ENCODE data around the gene INF2. TPM values are rescaled to one million over a fixed set of nuclear protein-coding genes. Genes with fewer than 3 reads are reported as not detected.
"Not testable (repeated sequence)": the region's sequence is repeated elsewhere in the genome, so short reads cannot be mapped to it uniquely, and the experiment has no call there.

INF2 gene
- total RNA-seq, 2 experiments from 2014 or later: 66.7 to 71.5 TPM

DNA sequence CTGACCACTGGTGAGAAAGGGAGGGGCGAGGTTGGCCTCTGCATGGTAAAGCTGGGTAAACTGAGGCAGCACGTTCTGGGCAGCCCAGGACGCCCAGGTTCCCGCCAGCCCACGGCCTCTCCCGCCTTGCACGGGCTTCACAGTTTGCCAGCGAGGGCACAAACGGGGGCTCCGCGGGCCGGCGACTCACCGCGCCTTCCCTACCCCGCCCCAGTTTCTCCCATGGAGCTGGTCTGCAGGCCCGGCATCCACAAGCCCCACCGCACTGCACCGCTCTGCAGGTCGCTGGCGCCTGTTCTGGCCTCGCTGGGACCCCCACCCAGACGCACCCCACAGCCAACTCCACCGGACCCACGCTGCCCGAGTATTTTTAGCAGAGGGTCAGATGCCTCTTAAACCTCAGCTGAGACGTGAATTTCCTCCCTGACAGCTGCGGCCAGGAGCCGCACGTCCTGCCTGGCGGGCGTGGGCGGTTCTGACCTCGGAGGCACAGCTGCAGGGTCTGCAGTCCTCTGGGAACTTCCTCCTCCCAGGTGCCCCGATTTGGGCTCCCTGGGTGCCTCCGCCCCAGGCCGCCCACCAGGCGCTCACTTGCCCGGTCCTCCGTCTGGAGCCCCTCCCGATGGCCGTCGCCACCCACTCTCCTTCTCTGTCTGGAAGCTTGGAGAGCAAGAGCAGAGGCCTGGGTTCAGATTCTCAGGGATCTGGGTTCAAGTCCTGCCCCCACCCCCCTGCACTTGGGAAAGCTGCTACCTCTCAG lies 29.5 kb upstream of the INF2 start:
- DNase-seq: no peak
- Mint-ChIP-seq H3K27me3 (peaks cover 15% of the 10 kb centered on the region), H3K9me3 (peaks cover 6% of the 10 kb centered on the region), H3K36me3 (no peaks in the 10 kb centered on the region), H3K27ac (no peak overlapping the region), H3K4me3 (no peak overlapping the region), H3K4me1 (ENCODE audit: low read depth) (peaks cover 16% of the 10 kb centered on the region)
- intact Hi-C loops (cut with micrococcal nuclease): no loop called here
- ChIA-PET CTCF (interaction anchor here (0.6 kb wide), 1 partner anchor 49 kb away, joined by 3 read pairs; no protein-coding TSS in a partner anchor), POLR2A (no interaction called here)

DNA sequence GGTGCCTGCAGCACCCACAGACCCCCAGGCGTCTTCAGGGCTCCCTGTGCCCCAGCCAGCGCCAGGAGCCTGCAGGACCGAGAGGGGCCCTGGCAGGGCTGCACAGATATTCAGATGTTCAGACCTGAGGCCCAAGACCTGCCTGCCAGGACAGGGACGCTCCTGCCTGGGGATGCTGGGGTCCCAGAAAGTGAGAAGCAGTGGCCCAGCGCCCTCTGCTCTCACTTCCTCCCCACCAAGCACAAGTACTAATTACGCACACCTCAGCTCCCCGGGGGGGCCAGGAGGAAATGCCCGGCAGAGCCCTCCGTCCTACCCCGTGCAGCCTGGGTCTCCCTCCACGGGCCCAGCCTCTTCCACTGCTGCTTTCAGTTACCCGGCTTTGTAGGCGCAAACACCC lies 28.8 kb upstream of the INF2 start:
- Mint-ChIP-seq H3K4me1 (ENCODE audit: low read depth) (peaks cover 22% of the 10 kb centered on the region), H3K36me3 (no peaks in the 10 kb centered on the region), H3K9me3 (peaks cover 6% of the 10 kb centered on the region), H3K27ac (no peak overlapping the region), H3K27me3 (peaks cover 19% of the 10 kb centered on the region), H3K4me3 (no peak overlapping the region)
- ChIA-PET POLR2A (no interaction called here), CTCF (no interaction called here)
- intact Hi-C loops (cut with micrococcal nuclease): no loop called here
- DNase-seq: no peak

DNA sequence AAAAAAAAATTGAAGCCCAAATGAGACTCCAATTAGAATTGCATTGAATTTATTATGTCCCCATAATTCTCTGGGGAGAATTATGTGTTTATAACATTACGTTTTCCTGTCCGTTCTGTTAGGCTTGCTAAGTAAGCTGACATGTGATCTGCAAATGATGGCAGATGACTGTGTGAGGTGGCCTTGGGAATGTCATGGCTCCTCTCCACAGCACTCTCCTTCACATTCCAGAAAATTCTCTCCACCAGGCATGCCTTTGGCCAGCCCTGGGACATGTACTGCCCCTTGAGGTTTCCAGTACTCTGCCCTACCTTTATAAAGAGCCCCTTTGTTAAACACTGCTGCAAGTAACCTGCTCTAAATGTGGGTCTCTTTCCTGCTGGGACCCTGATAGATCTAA lies 28.3 kb upstream of the INF2 start:
- ChIA-PET CTCF (no interaction called here), POLR2A (no interaction called here)

DNA sequence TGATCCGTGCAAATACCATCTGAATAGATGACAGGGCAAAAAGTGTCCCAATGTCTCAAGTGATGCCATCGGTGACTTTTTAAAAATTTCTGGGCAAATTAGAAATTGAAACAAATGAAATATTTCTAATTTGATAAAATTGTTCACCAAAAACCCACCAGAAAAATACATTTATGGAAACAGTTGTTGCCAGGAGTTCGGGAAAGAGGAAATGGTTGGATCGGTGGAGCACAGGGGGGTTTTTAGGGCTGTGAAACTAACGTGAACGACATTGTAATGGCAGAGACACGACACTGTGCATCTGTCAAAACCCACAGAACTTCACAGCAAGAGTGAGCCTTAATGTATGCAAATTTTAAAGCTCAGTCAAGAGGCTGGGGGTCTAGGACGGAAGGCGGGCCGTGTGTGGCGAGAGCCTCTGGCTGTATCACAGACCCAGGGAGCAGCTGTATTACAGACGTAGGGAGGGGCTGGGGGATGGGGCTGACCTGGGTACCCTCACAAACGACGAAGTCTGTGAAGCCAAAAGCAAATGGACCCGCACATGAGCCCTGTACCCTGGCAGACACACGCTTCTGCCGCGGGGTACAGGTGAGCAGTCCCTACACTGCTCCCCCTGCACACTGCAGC lies 27.8 kb upstream of the INF2 start:
- DNase-seq; H3K9me3 Mint-ChIP-seq; POLR2A ChIA-PET; H3K36me3 Mint-ChIP-seq; intact Hi-C loops (cut with micrococcal nuclease); CTCF ChIA-PET; H3K4me3 Mint-ChIP-seq: not testable (repeated sequence)
- H3K27me3 Mint-ChIP-seq: peaks cover 19% of the 10 kb centered on the region
- peak overlapping the region; percentile 10 for H3K27ac Mint-ChIP-seq
- peaks cover 26% of the 10 kb centered on the region for H3K4me1 Mint-ChIP-seq (ENCODE audit: low read depth)

More for the DNA sequence above, 28.3 kb upstream of the INF2 start:
- Mint-ChIP-seq H3K4me3 (no peak overlapping the region), H3K36me3 (no peaks in the 10 kb centered on the region), H3K27me3 (peaks cover 19% of the 10 kb centered on the region), H3K9me3 (peaks cover 6% of the 10 kb centered on the region), H3K27ac (no peak overlapping the region), H3K4me1 (ENCODE audit: low read depth) (peaks cover 26% of the 10 kb centered on the region)
- no peak for DNase-seq
- intact Hi-C loops (cut with micrococcal nuclease): no loop called here

DNA sequence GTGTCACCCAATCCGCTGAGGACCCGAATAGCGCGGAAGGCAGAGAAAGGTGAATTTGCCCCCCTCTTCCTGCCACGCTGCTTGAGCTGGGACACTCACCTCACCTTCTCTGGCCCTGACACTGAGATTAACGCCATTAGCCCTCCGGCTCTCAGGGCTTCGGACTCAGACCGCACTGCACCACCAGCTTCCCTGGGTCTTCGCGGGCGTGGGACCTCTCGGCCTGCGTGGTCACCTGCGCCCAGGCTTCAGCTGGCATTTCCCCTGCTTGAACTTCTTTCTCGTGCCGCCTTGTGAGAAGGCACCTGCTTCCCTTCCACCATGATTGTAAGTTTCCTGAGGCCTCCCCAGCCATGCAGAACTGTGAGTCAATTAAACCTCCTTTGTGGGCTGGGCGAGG lies 26.9 kb upstream of the INF2 start:
- H3K9me3 Mint-ChIP-seq; H3K36me3 Mint-ChIP-seq; POLR2A ChIA-PET; intact Hi-C loops (cut with micrococcal nuclease); H3K4me3 Mint-ChIP-seq; H3K27ac Mint-ChIP-seq; DNase-seq; CTCF ChIA-PET: not testable (repeated sequence)
- H3K4me1 Mint-ChIP-seq (ENCODE audit: low read depth): peaks cover 26% of the 10 kb centered on the region
- H3K27me3 Mint-ChIP-seq: peaks cover 19% of the 10 kb centered on the region

DNA sequence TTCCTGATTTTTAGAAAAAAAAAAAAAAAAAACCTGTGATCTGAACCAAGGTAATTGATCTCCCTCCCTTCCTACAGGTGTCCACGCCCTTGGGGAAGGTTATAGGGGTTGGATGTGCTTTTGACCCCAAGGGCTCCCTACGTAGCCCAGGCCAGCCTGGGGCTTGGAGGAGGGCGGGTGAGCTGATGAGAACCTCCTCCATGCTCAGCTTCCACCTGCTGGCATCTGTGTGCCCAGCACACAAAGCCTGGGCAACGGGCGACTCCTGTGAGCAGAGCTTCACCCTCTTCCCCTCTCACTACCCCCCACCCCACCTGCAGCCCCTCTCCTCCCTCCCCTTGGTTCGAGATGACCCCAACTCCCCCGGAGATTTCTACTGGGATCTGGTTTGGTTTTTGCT lies 25.3 kb upstream of the INF2 start:
- intact Hi-C loops (cut with micrococcal nuclease): no loop called here
- Mint-ChIP-seq H3K36me3 (no peaks in the 10 kb centered on the region), H3K4me1 (ENCODE audit: low read depth) (peaks cover 26% of the 10 kb centered on the region), H3K9me3 (peaks cover 6% of the 10 kb centered on the region), H3K27me3 (peaks cover 14% of the 10 kb centered on the region), H3K27ac (no peak overlapping the region), H3K4me3 (no peak overlapping the region)
- DNase-seq: no peak
- ChIA-PET CTCF (interaction anchor here (1.2 kb wide), 1 partner anchor 13 kb away, joined by 3 read pairs; no protein-coding TSS in a partner anchor), POLR2A (no interaction called here)

DNA sequence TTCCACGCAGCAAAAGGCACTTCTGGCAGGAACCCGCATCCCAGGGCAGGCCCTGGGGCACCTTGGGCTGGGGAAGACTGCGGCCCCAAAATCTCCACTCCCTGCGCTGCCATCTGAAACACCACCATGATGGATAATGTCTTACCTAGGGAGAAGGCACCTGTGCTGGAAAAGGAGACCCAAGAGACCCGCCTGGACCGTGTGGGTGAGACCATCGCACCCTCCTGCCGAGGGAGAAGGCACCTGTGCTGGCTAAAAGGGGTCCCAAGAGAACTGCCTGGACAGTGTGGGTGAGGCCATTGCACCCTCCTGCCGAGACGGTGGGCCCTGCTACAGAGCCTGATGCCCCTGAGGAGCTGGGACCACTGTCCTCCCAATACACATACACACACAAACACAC lies 24.8 kb upstream of the INF2 start:
- H3K36me3 Mint-ChIP-seq: no peaks in the 10 kb centered on the region
- DNase-seq: no peak
- H3K27me3 Mint-ChIP-seq: peaks cover 14% of the 10 kb centered on the region
- ChIA-PET POLR2A (no interaction called here), CTCF (interaction anchor here (1.2 kb wide), 1 partner anchor 14 kb away, joined by 3 read pairs; no protein-coding TSS in a partner anchor)
- H3K9me3 Mint-ChIP-seq: peaks cover 6% of the 10 kb centered on the region
- intact Hi-C loops (cut with micrococcal nuclease): no loop called here
- no peak overlapping the region for H3K27ac Mint-ChIP-seq
- peaks cover 26% of the 10 kb centered on the region for H3K4me1 Mint-ChIP-seq (ENCODE audit: low read depth)
- H3K4me3 Mint-ChIP-seq: no peak overlapping the region

DNA sequence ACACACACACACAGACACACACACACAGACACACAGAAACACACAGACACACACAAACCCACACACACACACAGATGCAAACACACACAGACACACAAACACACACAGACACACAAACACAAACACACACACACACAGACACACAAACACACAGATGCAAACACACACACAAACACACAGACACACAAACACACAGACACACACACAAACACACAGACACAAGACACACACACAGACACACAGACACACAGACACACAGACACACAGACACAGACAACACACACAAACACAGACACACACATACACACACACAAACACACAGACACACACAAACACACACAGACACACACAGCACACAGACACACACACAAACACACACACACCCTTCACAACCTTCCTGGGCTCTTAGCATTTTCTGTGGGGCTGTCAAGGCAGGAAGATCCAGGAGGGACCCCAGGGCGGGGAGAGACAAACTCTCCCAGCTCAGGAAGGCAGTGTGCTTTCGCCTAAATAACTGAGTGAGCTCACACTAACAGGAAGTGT lies 24.2 kb upstream of the INF2 start:
- no peak for DNase-seq
- H3K36me3 Mint-ChIP-seq: no peaks in the 10 kb centered on the region
- H3K27ac Mint-ChIP-seq: no peak overlapping the region
- CTCF ChIA-PET: interaction anchor here (0.8 to 1.7 kb wide), 12 partner anchors 10 to 51 kb away, joined by 3 to 15 read pairs (median 3); no protein-coding TSS in a partner anchor
- H3K9me3 Mint-ChIP-seq: peaks cover 6% of the 10 kb centered on the region
- POLR2A ChIA-PET: interaction anchor here (1.2 kb wide), 1 partner anchor 12 kb away, joined by 5 read pairs; no protein-coding TSS in a partner anchor
- H3K27me3 Mint-ChIP-seq: peaks cover 12% of the 10 kb centered on the region
- no peak overlapping the region for H3K4me3 Mint-ChIP-seq
- intact Hi-C loops (cut with micrococcal nuclease): loop anchor here (1.0 kb wide), 2 partner anchors 24 to 43 kb away; partner anchors contain the start of gene INF2
- H3K4me1 Mint-ChIP-seq (ENCODE audit: low read depth): peaks cover 24% of the 10 kb centered on the region

DNA sequence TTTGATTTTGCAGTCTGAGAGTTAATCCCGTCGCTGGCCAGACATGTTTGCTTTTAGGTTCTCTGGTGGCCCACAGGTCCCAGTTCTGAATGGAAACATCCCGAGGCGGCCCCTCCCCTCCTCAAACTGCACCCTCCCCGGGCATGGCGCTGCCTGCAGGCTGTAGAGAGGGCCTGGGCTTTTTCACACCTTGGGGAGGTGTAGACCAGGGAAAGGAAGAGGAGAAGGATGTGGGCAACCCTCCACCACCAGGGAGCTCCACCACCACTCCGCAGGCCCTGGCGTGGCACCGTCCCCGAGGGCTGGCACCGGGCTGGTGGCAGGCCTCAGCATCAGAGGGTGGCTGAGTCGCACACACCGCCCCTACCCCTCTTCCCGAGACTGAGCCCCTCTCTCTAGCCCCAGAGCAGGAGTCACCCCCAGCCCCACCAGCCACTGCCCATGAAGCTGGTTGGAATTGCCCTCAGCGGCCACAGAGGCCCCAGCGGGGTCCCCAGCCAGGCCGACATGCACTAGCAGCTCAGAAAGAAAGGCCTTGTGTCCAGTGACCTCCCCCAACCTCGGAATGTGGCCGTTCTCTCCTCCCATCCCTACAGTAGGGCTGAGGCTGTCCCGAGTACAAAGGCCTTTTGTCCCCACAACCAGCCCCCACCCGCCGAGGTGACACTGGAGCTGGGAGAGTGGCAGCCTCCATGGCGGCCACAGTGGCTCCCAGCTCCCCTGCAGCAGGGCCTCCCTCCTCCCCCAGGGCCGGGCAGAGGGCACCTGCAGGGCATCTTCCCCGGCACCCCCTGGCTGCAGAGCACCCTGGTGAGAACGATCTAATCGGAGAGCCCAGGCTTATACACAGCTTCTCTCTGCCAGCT lies 23.5 kb upstream of the INF2 start:
- Mint-ChIP-seq H3K36me3 (no peaks in the 10 kb centered on the region), H3K4me3 (no peak overlapping the region), H3K4me1 (ENCODE audit: low read depth) (peaks cover 22% of the 10 kb centered on the region), H3K27ac (no peak overlapping the region), H3K27me3 (peaks cover 10% of the 10 kb centered on the region), H3K9me3 (peaks cover 6% of the 10 kb centered on the region)
- intact Hi-C loops (cut with micrococcal nuclease): loop anchor here (1.0 kb wide), 2 partner anchors 23 to 42 kb away; partner anchors contain the start of gene INF2
- DNase-seq: peak; percentile 67
- CTCF ChIA-PET: interaction anchor here (0.7 to 1.7 kb wide), 13 partner anchors 10 to 50 kb away, joined by 3 to 15 read pairs (median 3); no protein-coding TSS in a partner anchor
- POLR2A ChIA-PET: interaction anchor here (1.2 kb wide), 1 partner anchor 11 kb away, joined by 5 read pairs; no protein-coding TSS in a partner anchor

DNA sequence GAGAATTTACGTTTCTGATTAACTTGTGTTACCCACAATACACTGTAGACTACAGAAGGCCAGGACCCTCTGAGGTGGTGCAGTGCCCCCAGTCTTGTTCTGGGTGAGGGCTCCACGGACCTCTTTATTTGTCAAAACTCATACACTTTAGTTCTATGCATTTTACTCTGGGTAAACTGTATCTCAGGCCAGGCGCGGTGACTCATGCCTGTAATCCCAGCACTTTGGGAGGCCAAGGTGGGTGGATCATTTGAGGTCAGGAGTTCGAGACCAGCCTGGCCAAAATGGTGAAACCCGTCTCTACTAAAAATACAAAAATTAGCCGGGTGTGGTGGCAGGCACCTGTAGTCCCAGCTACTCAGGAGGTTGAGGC lies 22.9 kb upstream of the INF2 start:
- intact Hi-C loops (cut with micrococcal nuclease); H3K27ac Mint-ChIP-seq; H3K9me3 Mint-ChIP-seq; H3K27me3 Mint-ChIP-seq; H3K36me3 Mint-ChIP-seq; H3K4me3 Mint-ChIP-seq; DNase-seq: not testable (repeated sequence)
- POLR2A ChIA-PET: interaction anchor here (1.2 kb wide), 1 partner anchor 11 kb away, joined by 5 read pairs; no protein-coding TSS in a partner anchor
- peaks cover 22% of the 10 kb centered on the region for H3K4me1 Mint-ChIP-seq (ENCODE audit: low read depth)
- CTCF ChIA-PET: interaction anchor here (0.9 to 1.7 kb wide), 7 partner anchors 9 to 50 kb away, joined by 3 to 15 read pairs (median 5); no protein-coding TSS in a partner anchor

DNA sequence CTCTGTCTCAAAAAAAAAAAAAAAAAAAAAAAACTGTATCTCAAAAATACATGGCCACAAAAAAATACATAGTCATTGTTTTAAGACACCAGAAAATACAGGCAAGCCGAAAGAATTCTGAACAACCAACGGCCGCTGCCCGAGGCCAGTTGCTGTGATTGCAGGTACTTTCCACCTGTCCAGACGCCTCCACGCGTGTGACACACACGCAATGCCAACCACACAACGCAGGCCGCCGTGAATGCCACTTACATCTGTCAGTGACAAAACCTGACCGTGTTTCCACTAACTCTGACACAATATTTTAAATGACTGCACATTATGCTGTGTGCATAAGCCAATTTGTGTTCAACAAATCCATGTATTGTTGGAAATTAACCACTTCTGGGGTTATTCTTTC lies 22.4 kb upstream of the INF2 start:
- Mint-ChIP-seq H3K27me3 (peaks cover 6% of the 10 kb centered on the region), H3K36me3 (no peaks in the 10 kb centered on the region), H3K9me3 (no peaks in the 10 kb centered on the region), H3K27ac (no peak overlapping the region), H3K4me3 (no peak overlapping the region), H3K4me1 (ENCODE audit: low read depth) (peaks cover 22% of the 10 kb centered on the region)
- intact Hi-C loops (cut with micrococcal nuclease): no loop called here
- POLR2A ChIA-PET: no interaction called here
- CTCF ChIA-PET: no interaction called here
- no peak for DNase-seq

Measured in activated CD4-positive, alpha-beta memory T cell treated with anti-CD3 and anti-CD28 coated beads for 36 hours (primary cell).